ENCODE data around the gene KRTAP19-3.

DNA sequence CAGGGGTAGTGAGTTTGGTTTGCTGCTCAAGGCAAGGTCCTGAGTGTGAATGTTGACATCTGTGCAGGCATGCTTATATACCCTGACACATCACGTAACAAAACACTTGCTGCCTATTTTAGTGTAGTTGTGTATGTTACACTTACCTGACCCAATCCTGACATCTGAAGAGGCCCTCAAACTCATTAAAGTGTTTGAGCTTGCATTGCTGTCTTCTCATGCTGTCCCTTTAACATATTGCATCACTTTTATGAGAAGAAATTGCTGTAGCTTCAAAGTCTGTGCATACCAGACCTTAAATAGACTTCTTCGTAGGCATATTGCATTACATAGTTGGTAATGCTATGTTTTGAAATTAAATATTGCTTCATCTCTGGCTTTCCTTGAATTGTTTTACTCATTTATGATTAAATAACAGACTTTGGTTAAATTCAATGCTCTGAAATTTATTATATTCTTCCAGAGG, at the start of gene KRTAP19-3:
- no peak for TF ChIP-seq MAX (IDR thresholded peaks at IDR 0.05; ENCODE audit: low read depth, low read length)
- no peak for TF ChIP-seq MYC (IDR thresholded peaks at IDR 0.05; ENCODE audit: low read depth, low read length)
- TF ChIP-seq POLR2A (IDR thresholded peaks at IDR 0.05; ENCODE audit: extremely low read depth, insufficient read length) = no peak

Measured in NB4 (cell line).